IMR-90 (cell line): Measurements from ENCODE around the gene PHOX2A. TPM values are rescaled to one million over a fixed set of nuclear protein-coding genes. Genes with fewer than 3 reads are reported as not detected.

ENCODE experiments used
- ATAC-seq: fragments of 200-7000 bp; cut with Tn5 transposase; 2 replicates; pipeline ENCODE4 v1.9.1; 2020; ENCODE audit warnings: low read depth, mild to moderate bottlenecking, moderate library complexity
- Bru-seq: library from RNA; stranded (reverse); fragments of 400-500 nt; gene quantifications from one replicate; lab custom pipeline; 2021; lab: Mats Ljungman, UMichigan
- BruChase-seq, 2 experiments: library from RNA; stranded (reverse); fragments of 400-500 nt; gene quantifications; one replicate each; lab custom pipeline; 2021; lab: Mats Ljungman, UMichigan
- BruUV-seq: library from RNA; stranded (reverse); fragments of 400-500 nt; replicated peaks from 2 replicates; lab custom pipeline; 2021; lab: Mats Ljungman, UMichigan
- CTCF ChIA-PET: fragments of 300-600 bp; formaldehyde crosslinking; extraction: SDS; loops from one replicate; lab custom pipeline; 2021; ENCODE audit warnings: antibody characterized with exemption; lab: Yijun Ruan, JAX
- POLR2A ChIA-PET: fragments of 300-600 bp; sonication (Branson Sonifier 250); formaldehyde crosslinking; loops from one replicate; lab custom pipeline; 2022; ENCODE audit warnings: antibody characterized with exemption; ENCODE audit not compliant: unreplicated experiment; lab: Charles Lee
- DNase-seq: peaks from one replicate; pipeline ENCODE4 v3.0.0; 2013
- H2AFZ ChIP-seq: replicated peaks from 2 replicates; pipeline ENCODE3; 2013; ENCODE audit warnings: low read length, mild to moderate bottlenecking; ENCODE audit not compliant: poor library complexity
- H2AK5ac ChIP-seq: 2 replicates; pipeline ENCODE4 v1.6.1; 2013; ENCODE audit warnings: low read depth, low read length, inconsistent platforms
- H2AK9ac ChIP-seq: replicated peaks from 2 replicates; pipeline ENCODE3; 2013; ENCODE audit warnings: mild to moderate bottlenecking, low read depth, low read length, moderate library complexity; ENCODE audit not compliant: poor library complexity
- H2BK120ac ChIP-seq: 2 replicates; pipeline ENCODE4 v1.6.1; 2013; ENCODE audit warnings: low read depth, low read length, inconsistent platforms
- H2BK15ac ChIP-seq: 3 replicates; pipeline ENCODE4 v1.6.1; 2013; ENCODE audit warnings: low read depth, low read length, inconsistent platforms
- H2BK20ac ChIP-seq: 2 replicates; pipeline ENCODE4 v1.6.1; 2013; ENCODE audit warnings: low read depth, mild to moderate bottlenecking, inconsistent platforms, low read length, moderate library complexity
- H2BK5ac ChIP-seq: 2 replicates; pipeline ENCODE4 v1.6.1; 2013; ENCODE audit warnings: mild to moderate bottlenecking, low read depth, low read length, inconsistent platforms; ENCODE audit not compliant: poor library complexity, severe bottlenecking
- H3K14ac ChIP-seq: replicated peaks from 2 replicates; pipeline ENCODE4 v1.6.1; 2013; ENCODE audit warnings: low read depth, low read length, inconsistent platforms
- H3K18ac ChIP-seq: 2 replicates; pipeline ENCODE4 v1.6.1; 2013; ENCODE audit warnings: low read depth, low read length, control low read depth
- H3K23ac ChIP-seq: 2 replicates; pipeline ENCODE4 v1.6.1; 2013; ENCODE audit warnings: low read depth, low read length, inconsistent platforms
- H3K27ac ChIP-seq: 2 replicates; pipeline ENCODE4 v1.5.1; 2013; ENCODE audit warnings: mild to moderate bottlenecking, control low read depth, low read length; ENCODE audit not compliant: insufficient read depth
- H3K27me3 ChIP-seq: 2 replicates; pipeline ENCODE4 v1.6.1; 2013; ENCODE audit warnings: low read length; ENCODE audit not compliant: control insufficient read depth, insufficient read depth
- H3K36me3 ChIP-seq: 2 replicates; pipeline ENCODE4 v1.6.1; 2013; ENCODE audit warnings: low read length, mixed read lengths; ENCODE audit not compliant: control insufficient read depth, insufficient read depth
- H3K4ac ChIP-seq: 2 replicates; pipeline ENCODE4 v1.6.1; 2013; ENCODE audit warnings: low read depth, low read length, inconsistent platforms
- H3K4me1 ChIP-seq: 2 replicates; pipeline ENCODE4 v1.6.1; 2013; ENCODE audit warnings: low read length, mixed read lengths; ENCODE audit not compliant: control insufficient read depth, insufficient read depth
- H3K4me2 ChIP-seq: 2 replicates; pipeline ENCODE4 v1.6.1; 2013; ENCODE audit warnings: low read depth, mild to moderate bottlenecking, control low read depth, low read length, moderate library complexity
- H3K4me3 ChIP-seq: 2 replicates; pipeline ENCODE4 v1.5.1; 2013; ENCODE audit warnings: low read depth, mild to moderate bottlenecking, control low read depth, low read length, moderate library complexity; ENCODE audit not compliant: insufficient read depth
- H3K56ac ChIP-seq: 2 replicates; pipeline ENCODE4 v1.6.1; 2013; ENCODE audit warnings: low read length, inconsistent platforms; ENCODE audit not compliant: insufficient read depth; ENCODE audit errors: extremely low read depth
- H3K79me1 ChIP-seq, 2 experiments: 2 replicates each; pipeline ENCODE4 v1.6.1; 2013; ENCODE audit warnings: low read length in 2 of 2, inconsistent platforms in 1 of 2, low read depth in 1 of 2
- H3K9ac ChIP-seq: 2 replicates; pipeline ENCODE4 v1.6.1; 2013; ENCODE audit warnings: low read depth, low read length, control low read depth
- H3K9me1 ChIP-seq: 2 replicates; pipeline ENCODE4 v1.6.1; 2013; ENCODE audit warnings: low read length, inconsistent platforms; ENCODE audit not compliant: insufficient read depth
- H3K9me3 ChIP-seq: 2 replicates; pipeline ENCODE4 v1.6.1; 2013; ENCODE audit warnings: low read length; ENCODE audit not compliant: control insufficient read depth, insufficient read depth
- H4K20me1 ChIP-seq: 2 replicates; pipeline ENCODE4 v1.6.1; 2013; ENCODE audit warnings: low read length, inconsistent platforms; ENCODE audit not compliant: insufficient read depth
- H4K5ac ChIP-seq: 2 replicates; pipeline ENCODE4 v1.6.1; 2013; ENCODE audit warnings: mild to moderate bottlenecking, low read depth, low read length, control low read depth
- H4K8ac ChIP-seq, 2 experiments: 2 replicates each; pipeline ENCODE4 v1.6.1; 2013; ENCODE audit warnings: low read depth in 2 of 2, low read length in 2 of 2, control low read depth in 1 of 2, inconsistent platforms in 1 of 2
- H4K91ac ChIP-seq: 2 replicates; pipeline ENCODE4 v1.6.1; 2013; ENCODE audit warnings: low read depth, low read length, inconsistent platforms; ENCODE audit not compliant: insufficient read depth
- POLR2A ChIP-seq: IDR thresholded peaks from 2 replicates; pipeline ENCODE4 v1.6.1; 2012; ENCODE audit warnings: mild to moderate bottlenecking, low read depth, low read length
- WGBS, 2 experiments: methylation state at CpG; one replicate each; pipeline versions ENCODE4 v1.1.5 to v1.1.7; 2013; ENCODE audit warnings: missing lambda C conversion rate in 2 of 2; ENCODE audit not compliant: insufficient read length in 1 of 2; ENCODE audit errors: extremely low coverage in 2 of 2; 5-methylcytosine and 5-hydroxymethylcytosine counted together
- dilution Hi-C: fragments of 300-500 bp; cut with HindIII; formaldehyde crosslinking; loops from one replicate; pipeline ENCODE4 v1.14.3; 2018; ENCODE audit warnings: low sequenced_read_pairs; ENCODE audit not compliant: unreplicated experiment
- in situ Hi-C: fragments of 300-500 bp; cut with MboI; formaldehyde crosslinking; loops from 3 replicates; pipeline ENCODE4 v1.14.3; 2019; ENCODE audit warnings: low sequenced_read_pairs, inconsistent platforms, mixed read lengths
- intact Hi-C: fragments of 100-400 bp; cut with micrococcal nuclease; formaldehyde crosslinking; loops from 2 replicates; pipeline ENCODE4 v1.10.0; 2022
- long read RNA-seq: library from polyadenylated mRNA; unstranded; transcript quantifications from one replicate; pipeline ENCODE4 v2.0.0, GENCODE V29; 2021; ENCODE audit not compliant: unreplicated experiment
- polyA plus RNA-seq, 3 experiments: library from polyadenylated mRNA; depleted of rRNA; stranded (reverse); fragments of >200 nt; gene quantifications; 2 replicates each; pipeline ENCODE4 v1.2.3, GENCODE V29; 2012; ENCODE audit warnings: low replicate concordance in 1 of 3
- total RNA-seq: library from RNA; depleted of rRNA; stranded (reverse); fragments of >200 nt; gene quantifications from 2 replicates; pipeline ENCODE4 v1.2.3, GENCODE V29; 2012; rRNA removed

Gene PHOX2A
- not detected in 2 replicates for total RNA-seq
- polyA plus RNA-seq (2012; rRNA removed), result not detected in 2 replicates
- not detected in 2 replicates for polyA plus RNA-seq (2012; cell fraction: cytosol; rRNA removed)
- polyA plus RNA-seq (2012; cell fraction: nucleus; rRNA removed; ENCODE audit: low replicate concordance), result not detected in 2 replicates
- not detected for Bru-seq, nascent RNA
- not detected for BruChase-seq, experiment 1, labeled RNA remaining after a 6-hour chase
- not detected for BruChase-seq, experiment 2, labeled RNA remaining after a 2-hour chase
- long read RNA-seq, result 0 reads

DNA sequence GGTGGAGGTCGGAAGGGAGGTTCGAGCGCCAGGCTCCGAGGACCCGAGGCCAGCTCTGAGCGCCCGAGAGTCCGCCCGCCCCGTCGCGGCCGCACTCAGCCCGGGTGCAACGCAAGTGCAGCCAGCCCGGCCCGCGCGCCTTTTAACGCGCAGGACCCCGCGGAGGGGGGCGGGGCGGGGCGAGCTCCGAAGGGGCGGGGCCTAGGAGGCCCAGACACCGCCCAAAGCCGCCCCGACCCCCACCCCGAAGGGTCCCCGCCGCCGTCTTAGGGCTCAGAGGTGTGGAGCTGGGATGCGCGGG lies at the start of gene PHOX2A:
PHOX2A (minus strand) TSS at position 117 of the 301 bp plus-strand sequence. CDS start 172 bp downstream, outside the sequence.
- no peak within 1 kb of the TSS for H4K91ac ChIP-seq
- H3K9me3 ChIP-seq, result peaks cover 7% of the 10 kb centered on the region
- no peak within 1 kb of the TSS for H4K8ac ChIP-seq
- 0 out of 2 replicates have a peak within 1 kb of the TSS, but pooled peaks have one; percentile 20 for H3K4me3 ChIP-seq
- ChIA-PET CTCF (no interaction called here), POLR2A (no interaction called here)
- H2BK120ac ChIP-seq, result no peak within 1 kb of the TSS
- peaks cover 2% of the 10 kb centered on the region; the same call in 1 of the 2 replicates for H3K4me1 ChIP-seq
- no peak within 1 kb of the TSS for H3K14ac ChIP-seq
- H2BK5ac ChIP-seq, result no peak within 1 kb of the TSS
- H3K4me2 ChIP-seq, result no peak within 1 kb of the TSS; the same call in 1 of the 2 replicates
- H2AK5ac ChIP-seq, result no peak within 1 kb of the TSS
- H3K4ac ChIP-seq, result no peak within 1 kb of the TSS
- DNase-seq (no peak), ATAC-seq (no peak)
- no peak within 1 kb of the TSS for H2AK9ac ChIP-seq
- in situ Hi-C loops (no loop called here), intact Hi-C loops (no loop called here), dilution Hi-C loops (no loop called here)
- H3K9me1 ChIP-seq, result no peaks in the 10 kb centered on the region
- no peaks in the 10 kb centered on the region for H3K36me3 ChIP-seq
- no peak within 1 kb of the TSS for H3K23ac ChIP-seq
- H3K18ac ChIP-seq, result no peak within 1 kb of the TSS
- no peak within 1 kb of the TSS for H3K56ac ChIP-seq
- peak within 1 kb of the TSS; percentile 65 for H2AFZ ChIP-seq
- no peak within 1 kb of the TSS for H3K27ac ChIP-seq
- 5% methylated on average over 20 of the region's 37 CpGs; no CpG with 5 or more reads in 1 of the 2 experiments for WGBS, 2 experiments
- TF ChIP-seq POLR2A, result no peak
- no peak within 1 kb of the TSS for H2BK15ac ChIP-seq
- H2BK20ac ChIP-seq, result no peak within 1 kb of the TSS
- no peak within 1 kb of the TSS for H4K5ac ChIP-seq
- H3K79me1 ChIP-seq, result no peaks in the 10 kb centered on the region
- H4K20me1 ChIP-seq, result peaks cover 5% of the 10 kb centered on the region; the same call in 1 of the 2 replicates
- peaks cover 80% of the 10 kb centered on the region for H3K27me3 ChIP-seq
- H3K9ac ChIP-seq, result no peak within 1 kb of the TSS
- no TSS peak for BruUV-seq
